Naive B cell (primary cell): ENCODE measurements around the gene STK24. TPM values are rescaled to one million over a fixed set of nuclear protein-coding genes. Genes with fewer than 3 reads are reported as not detected.

Experiments
- ATAC-seq, 2 donors: fragments of 150-1000 bp; cut with Tn5 transposase; 2 replicates each; pipeline ENCODE4 v1.10.0; 2021; ENCODE audit warnings: low read depth in 2 of 2, mild to moderate bottlenecking in 2 of 2, moderate library complexity in 2 of 2
- DNase-seq: peaks from one replicate; pipeline ENCODE4 v3.0.0; 2022
- H3K27ac Mint-ChIP-seq, 6 donors: one replicate each; pipeline ENCODE4 v1.8.0; 2020 to 2022; ENCODE audit warnings: mild to moderate bottlenecking in 6 of 6, mixed read lengths in 6 of 6, moderate library complexity in 5 of 6, inconsistent platforms in 2 of 6
- H3K27me3 Mint-ChIP-seq, 3 donors: one replicate each; pipeline ENCODE4 v1.8.0; 2021 to 2022; ENCODE audit warnings: mixed read lengths in 3 of 3, mild to moderate bottlenecking in 1 of 3
- H3K36me3 Mint-ChIP-seq, 2 donors: one replicate each; pipeline ENCODE4 v1.8.0; 2020 to 2022; ENCODE audit warnings: mixed read lengths in 2 of 2, inconsistent platforms in 1 of 2, mild to moderate bottlenecking in 1 of 2
- H3K4me1 Mint-ChIP-seq, 3 donors: one replicate each; pipeline ENCODE4 v1.8.0; 2020 to 2022; ENCODE audit warnings: mixed read lengths in 3 of 3, inconsistent platforms in 1 of 3, mild to moderate bottlenecking in 1 of 3, moderate library complexity in 1 of 3
- H3K4me3 Mint-ChIP-seq, 8 donors: one replicate each; pipeline ENCODE4 v1.8.0; 2020 to 2022; ENCODE audit warnings: mild to moderate bottlenecking in 8 of 8, mixed read lengths in 8 of 8, moderate library complexity in 8 of 8, inconsistent platforms in 2 of 8
- H3K9me3 Mint-ChIP-seq, 7 donors: one replicate each; pipeline ENCODE4 v1.8.0; 2020 to 2022; ENCODE audit warnings: mixed read lengths in 7 of 7, mild to moderate bottlenecking in 5 of 7, inconsistent platforms in 2 of 7, moderate library complexity in 1 of 7
- polyA plus RNA-seq, 6 donors: library from polyadenylated mRNA; unstranded; fragments of 300-500 nt; fragmentation: Illumina TruSeq; gene quantifications; one replicate each; pipeline ENCODE4 v1.2.3, GENCODE V29; 2021; ENCODE audit warnings: low read depth in 6 of 6

STK24 gene
- polyA plus RNA-seq, 6 donors from 2014 or later, result 30.2 to 63.1 (median 37.2) TPM

DNA sequence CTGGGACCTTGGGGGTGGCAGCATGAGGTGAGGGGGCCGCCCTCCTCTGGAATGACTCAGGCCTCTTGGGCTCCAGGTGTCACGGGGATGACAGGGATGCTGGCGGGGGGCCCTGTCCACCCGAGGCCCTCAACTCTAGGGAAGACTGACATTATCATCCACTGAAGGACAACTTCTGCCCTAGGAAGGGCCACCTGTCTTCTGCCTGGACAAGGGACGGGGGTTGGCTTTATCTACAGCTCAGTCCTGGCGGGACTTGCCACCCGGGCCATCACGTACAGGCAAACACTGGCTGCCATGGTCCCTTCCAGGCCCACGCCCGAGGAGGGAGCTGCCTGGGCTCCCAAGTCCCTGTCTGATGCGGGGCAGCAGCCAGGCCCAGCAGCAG lies 130.7 kb downstream of the STK24 start:
- Mint-ChIP-seq H3K36me3 (peaks cover 0 to 10% of the 10 kb centered on the region in 2 donors), H3K4me3 (no peak overlapping the region), H3K4me1 (peaks cover 13 to 34% (median 13%) of the 10 kb centered on the region in 3 donors), H3K9me3 (no peaks in the 10 kb centered on the region), H3K27ac (peak overlapping the region in 3 of 6 donors; percentile 47 to 90 (median 83)), H3K27me3 (no peaks in the 10 kb centered on the region)
- no peak for DNase-seq
- no peak for ATAC-seq

DNA sequence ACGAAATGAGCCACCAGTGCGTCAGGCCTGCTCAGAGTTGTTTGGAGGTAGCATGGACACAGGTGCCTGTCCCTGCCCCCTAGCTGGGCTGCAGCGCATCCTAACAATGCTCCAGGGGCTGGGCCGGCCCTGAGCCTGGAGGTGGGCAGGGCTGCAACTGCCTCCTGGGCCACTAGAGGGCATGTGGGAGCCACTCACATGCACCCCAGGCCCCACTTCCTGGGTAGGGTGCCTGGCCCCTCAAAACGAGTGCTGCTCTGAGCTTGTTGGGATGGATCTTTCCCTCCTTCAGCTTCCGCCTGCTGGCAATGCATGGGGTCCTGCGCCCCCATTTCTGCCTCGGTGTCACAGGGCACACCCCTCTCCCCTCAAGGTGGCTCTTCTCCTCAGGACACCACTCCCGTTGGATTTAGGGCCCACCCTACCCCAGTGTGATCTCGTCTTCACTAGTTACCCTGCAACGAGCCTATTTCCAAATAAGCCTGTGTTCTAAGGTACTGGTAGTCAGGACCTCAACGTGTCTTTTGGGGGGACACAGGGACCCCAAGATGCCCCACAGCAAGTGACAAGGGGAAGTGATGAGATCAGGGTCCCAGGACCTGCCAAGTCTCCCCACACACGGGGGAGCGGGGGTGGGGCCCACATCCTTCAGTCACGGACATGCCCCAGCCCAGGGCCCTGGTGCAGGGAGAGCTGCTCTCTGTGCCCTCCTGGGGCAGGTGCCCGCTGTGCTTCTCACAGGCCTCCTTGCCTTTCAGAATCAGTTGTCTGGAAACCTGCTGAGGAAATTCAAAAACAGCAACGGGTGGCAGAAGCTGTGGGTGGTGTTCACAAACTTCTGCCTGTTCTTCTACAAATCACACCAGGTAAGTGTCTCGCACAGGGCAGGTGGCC lies 131.3 kb downstream of the STK24 start:
- no peaks in the 10 kb centered on the region for H3K9me3 Mint-ChIP-seq

DNA sequence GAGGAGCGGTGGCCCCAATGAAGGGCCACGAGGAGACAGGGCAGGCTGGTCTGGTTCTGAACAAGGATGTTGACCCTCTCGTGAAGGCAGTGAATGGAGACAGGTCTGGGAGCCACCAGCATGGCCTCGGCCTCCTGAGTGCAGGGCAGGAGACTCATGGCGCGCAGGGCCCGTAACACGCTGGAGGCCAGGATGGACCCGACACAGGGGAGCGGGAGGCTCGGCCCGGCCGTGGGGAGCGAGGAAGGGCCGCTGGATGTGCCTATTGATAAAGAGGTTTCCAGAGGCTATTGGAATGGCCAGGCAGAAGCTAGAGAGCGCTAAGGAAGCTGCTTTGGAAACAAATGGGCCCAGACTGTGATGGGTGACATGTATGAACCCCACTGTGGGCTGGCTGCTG lies 132.5 kb downstream of the STK24 start:
- H3K4me3 Mint-ChIP-seq, result no peak overlapping the region
- no peaks in the 10 kb centered on the region for H3K27me3 Mint-ChIP-seq
- H3K4me1 Mint-ChIP-seq, result peaks cover 12 to 34% (median 13%) of the 10 kb centered on the region in 3 donors

More for the DNA sequence above, 131.3 kb downstream of the STK24 start:
- Mint-ChIP-seq H3K36me3 (peaks cover 0 to 9% of the 10 kb centered on the region in 2 donors), H3K27me3 (no peaks in the 10 kb centered on the region), H3K27ac (peak overlapping the region; percentile 27 to 90 (median 85)), H3K4me3 (peak overlapping the region in 6 of 8 donors; percentile 24 to 42 (median 38)), H3K4me1 (peaks cover 12 to 34% (median 13%) of the 10 kb centered on the region in 3 donors)
- DNase-seq (peak; percentile 70), ATAC-seq (peak; percentile 93)

DNA sequence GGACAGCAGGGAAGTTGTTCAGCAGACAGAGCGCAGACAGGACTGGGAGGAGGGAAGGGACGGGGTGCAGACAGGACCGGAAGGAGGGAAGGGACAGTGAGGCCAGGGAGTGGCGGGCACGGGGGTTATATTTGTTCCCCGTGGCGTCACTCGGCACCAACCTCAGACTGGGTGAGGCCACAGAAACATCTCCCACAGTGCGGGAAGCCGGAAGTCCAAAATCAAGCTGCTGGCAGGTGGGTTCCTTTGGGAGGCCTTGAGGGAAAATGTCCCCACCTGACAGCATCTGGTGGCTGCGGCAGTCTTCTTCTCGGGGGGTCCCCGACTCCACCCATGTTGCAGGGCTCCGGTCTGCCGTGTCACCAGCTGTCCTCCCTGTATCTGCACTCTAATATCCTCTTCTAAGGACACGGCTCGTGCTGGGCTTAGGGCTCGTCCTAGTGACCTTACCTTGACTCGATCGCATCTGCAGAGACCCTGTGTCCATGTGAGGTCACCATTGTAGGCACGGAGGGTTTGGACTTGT lies 133.0 kb downstream of the STK24 start:
- peak overlapping the region in 3 of 6 donors; percentile 37 to 79 (median 66) for H3K27ac Mint-ChIP-seq
- no peak overlapping the region for H3K4me3 Mint-ChIP-seq
- peaks cover 0 to 9% of the 10 kb centered on the region in 2 donors for H3K36me3 Mint-ChIP-seq
- H3K9me3 Mint-ChIP-seq, result no peaks in the 10 kb centered on the region
- no peak for ATAC-seq
- no peaks in the 10 kb centered on the region for H3K27me3 Mint-ChIP-seq
- no peak for DNase-seq
- peaks cover 12 to 34% (median 13%) of the 10 kb centered on the region in 3 donors for H3K4me1 Mint-ChIP-seq

More for the DNA sequence above, 132.5 kb downstream of the STK24 start:
- Mint-ChIP-seq H3K36me3 (peaks cover 0 to 9% of the 10 kb centered on the region in 2 donors), H3K27ac (peak overlapping the region in 3 of 6 donors; percentile 66 to 83 (median 79)), H3K9me3 (no peaks in the 10 kb centered on the region)
- no peak for DNase-seq
- no peak for ATAC-seq

DNA sequence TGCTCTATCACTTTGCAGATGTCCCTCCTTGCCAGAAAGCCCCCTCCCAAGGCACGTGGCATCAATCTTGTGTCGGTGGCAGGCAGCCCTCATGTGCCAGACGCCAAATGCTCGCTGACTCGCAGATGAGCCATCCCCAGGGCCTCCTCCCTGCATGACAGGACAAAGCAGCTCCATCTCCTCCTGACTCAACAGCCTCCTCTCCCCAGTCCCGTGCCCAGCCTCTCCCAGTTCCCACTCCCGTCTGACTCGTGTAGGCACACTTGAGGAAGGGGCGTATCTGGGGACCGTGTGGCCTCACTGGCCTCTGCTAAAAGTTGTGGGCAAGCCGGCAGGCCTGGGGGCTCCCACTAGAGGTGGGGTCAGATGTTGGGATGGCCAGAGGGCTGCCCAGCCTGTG lies 133.6 kb downstream of the STK24 start:
- no peaks in the 10 kb centered on the region for H3K27me3 Mint-ChIP-seq
- H3K36me3 Mint-ChIP-seq, result peaks cover 0 to 9% of the 10 kb centered on the region in 2 donors
- H3K4me1 Mint-ChIP-seq, result peaks cover 12 to 34% (median 13%) of the 10 kb centered on the region in 3 donors
- DNase-seq, result no peak
- no peak overlapping the region for H3K4me3 Mint-ChIP-seq
- H3K9me3 Mint-ChIP-seq, result no peaks in the 10 kb centered on the region
- ATAC-seq, result no peak
- peak overlapping the region in 1 of 6 donors; percentile 47 for H3K27ac Mint-ChIP-seq

DNA sequence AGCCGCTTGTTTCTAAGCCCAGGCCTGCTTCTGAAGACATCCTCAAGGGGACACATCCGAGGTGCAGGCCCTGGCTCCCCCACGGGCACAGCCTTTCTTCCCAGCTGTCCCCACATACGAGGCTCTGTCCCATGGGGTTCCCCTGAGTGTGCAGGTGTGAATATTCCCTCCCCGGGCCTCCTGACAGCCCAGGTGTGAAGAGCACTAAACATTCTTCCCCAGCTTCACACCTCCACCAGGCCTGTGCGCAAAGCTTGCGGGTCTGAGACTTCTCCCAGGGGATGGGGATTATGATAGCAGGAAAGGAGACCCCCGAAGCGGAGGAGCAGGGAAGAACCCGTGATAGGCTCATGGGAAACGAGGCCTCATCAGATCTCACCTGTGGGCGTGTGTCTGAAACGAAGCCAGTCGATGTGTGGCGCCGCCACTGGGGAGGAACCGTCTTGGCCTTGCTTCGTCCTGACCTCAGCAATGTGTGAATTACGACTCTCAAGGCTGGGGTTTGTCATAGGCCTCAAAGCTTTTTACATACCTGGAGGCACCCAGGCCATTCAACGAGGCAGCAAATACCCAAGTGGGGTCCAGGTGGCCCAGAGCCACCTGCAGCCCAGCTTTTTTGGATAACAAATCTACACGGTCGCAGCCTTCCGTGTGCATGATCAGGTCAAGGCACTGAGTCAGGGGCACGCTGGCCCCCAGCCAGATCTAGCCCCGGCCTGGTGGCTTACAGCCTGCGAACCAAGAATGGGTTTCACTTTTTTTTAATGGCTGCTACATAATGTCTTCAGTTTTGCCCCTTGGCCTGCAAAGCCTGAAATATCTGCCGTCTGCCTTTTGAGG lies 134.3 kb downstream of the STK24 start:
- Mint-ChIP-seq H3K9me3 (no peaks in the 10 kb centered on the region), H3K4me3 (no peak overlapping the region), H3K4me1 (peaks cover 12 to 33% (median 12%) of the 10 kb centered on the region in 3 donors), H3K27me3 (peaks cover 0 to 3% (median 0%) of the 10 kb centered on the region in 3 donors), H3K36me3 (peaks cover 0 to 5% of the 10 kb centered on the region in 2 donors), H3K27ac (peak overlapping the region in 1 of 6 donors; percentile 33)
- DNase-seq (no peak), ATAC-seq (no peak)

DNA sequence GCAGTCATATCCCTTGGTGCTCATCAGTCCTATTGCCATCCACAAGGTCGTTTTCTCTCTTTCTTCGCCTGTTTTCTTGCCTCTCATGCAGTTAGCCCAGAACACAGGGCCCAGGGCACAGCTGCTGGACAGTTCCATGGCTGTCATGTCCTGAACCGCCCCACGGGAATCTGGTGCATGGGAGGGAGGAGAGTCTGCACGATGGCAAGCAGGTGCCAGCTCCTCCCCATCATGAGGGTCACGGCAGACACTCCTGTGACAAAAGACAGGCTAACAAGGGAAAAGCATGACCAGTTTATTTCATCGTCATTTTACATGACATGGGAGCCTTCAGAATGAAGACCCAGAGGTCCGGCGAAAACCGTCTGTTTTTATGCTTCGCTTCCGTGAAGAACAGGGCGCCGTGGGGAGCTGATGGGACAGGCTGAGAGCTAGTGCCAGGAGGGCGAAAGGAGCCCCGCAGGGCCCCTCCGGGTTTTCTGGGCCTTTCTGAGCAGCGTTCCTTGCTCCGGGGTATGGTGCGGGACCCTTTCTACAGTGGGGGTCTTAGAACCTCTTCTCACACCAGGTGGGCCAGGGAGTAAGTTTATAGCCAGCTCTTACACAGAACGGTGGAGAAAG lies 135.7 kb downstream of the STK24 start:
- no peak for ATAC-seq
- H3K27me3 Mint-ChIP-seq, result peaks cover 0 to 15% (median 7%) of the 10 kb centered on the region in 3 donors

DNA sequence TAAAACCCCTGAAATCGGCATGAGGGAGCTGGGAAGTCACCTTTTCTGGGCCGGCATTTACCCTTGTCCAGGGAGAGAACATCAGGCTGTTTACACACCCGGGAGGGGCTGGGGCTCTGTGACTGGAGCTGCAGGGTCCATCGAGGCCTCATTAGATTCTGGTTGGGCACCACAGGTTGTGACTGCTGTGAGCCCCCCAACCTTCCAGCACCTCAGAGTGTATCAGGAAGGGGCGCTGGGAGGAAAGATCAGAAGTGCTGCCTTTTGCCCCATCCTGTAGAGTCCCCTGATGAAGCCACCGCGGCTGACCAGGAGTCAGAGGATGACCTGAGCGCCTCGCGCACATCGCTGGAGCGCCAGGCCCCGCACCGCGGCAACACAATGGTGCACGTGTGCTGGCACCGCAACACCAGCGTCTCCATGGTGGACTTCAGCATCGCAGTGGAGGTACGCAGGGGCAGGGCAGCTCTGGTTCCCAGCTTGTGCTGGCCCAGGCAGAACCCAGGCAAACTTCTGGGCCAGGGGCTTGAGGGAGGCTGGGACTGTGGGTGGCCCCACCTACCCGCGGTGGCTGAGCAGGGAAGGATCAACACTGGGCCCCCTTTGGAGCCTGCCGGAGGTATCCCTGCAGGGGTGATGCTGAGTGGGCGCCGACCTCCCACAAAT lies 136.4 kb downstream of the STK24 start:
- Mint-ChIP-seq H3K4me3 (no peak overlapping the region), H3K36me3 (no peaks in the 10 kb centered on the region), H3K9me3 (no peaks in the 10 kb centered on the region), H3K4me1 (peaks cover 4 to 16% (median 7%) of the 10 kb centered on the region in 3 donors), H3K27me3 (peaks cover 2 to 18% (median 12%) of the 10 kb centered on the region in 3 donors), H3K27ac (peak overlapping the region in 2 of 6 donors; percentile 12 to 20)
- DNase-seq, result no peak
- ATAC-seq, result no peak

More for the DNA sequence above, 135.7 kb downstream of the STK24 start:
- no peaks in the 10 kb centered on the region for H3K9me3 Mint-ChIP-seq
- no peak for DNase-seq
- no peaks in the 10 kb centered on the region for H3K36me3 Mint-ChIP-seq
- H3K4me1 Mint-ChIP-seq, result peaks cover 6 to 21% (median 8%) of the 10 kb centered on the region in 3 donors
- peak overlapping the region in 1 of 6 donors; percentile 66 for H3K27ac Mint-ChIP-seq
- peak overlapping the region in 2 of 8 donors; percentile 32 to 67 for H3K4me3 Mint-ChIP-seq

DNA sequence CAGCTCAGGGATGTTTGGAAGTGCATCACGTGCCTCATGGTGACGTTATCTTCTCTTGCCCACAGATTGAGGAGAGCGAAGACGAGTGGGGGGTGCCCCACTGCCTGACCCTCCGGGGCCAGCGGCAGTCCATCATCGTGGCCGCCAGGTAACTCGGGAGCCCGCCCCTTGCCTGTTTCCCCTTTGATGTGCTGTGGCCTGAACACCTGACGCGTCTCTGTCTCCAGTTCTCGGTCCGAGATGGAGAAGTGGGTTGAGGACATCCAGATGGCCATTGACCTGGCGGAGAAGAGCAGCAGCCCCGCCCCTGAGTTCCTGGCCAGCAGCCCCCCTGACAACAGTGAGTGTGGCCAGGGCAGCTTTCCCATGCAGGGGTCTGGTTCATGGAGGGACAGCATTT lies 137.0 kb downstream of the STK24 start:
- Mint-ChIP-seq H3K4me1 (peaks cover 0 to 10% (median 4%) of the 10 kb centered on the region in 3 donors), H3K27me3 (peaks cover 8 to 21% (median 13%) of the 10 kb centered on the region in 3 donors), H3K36me3 (no peaks in the 10 kb centered on the region), H3K9me3 (no peaks in the 10 kb centered on the region), H3K4me3 (no peak overlapping the region), H3K27ac (no peak overlapping the region)
- ATAC-seq, result no peak
- no peak for DNase-seq

DNA sequence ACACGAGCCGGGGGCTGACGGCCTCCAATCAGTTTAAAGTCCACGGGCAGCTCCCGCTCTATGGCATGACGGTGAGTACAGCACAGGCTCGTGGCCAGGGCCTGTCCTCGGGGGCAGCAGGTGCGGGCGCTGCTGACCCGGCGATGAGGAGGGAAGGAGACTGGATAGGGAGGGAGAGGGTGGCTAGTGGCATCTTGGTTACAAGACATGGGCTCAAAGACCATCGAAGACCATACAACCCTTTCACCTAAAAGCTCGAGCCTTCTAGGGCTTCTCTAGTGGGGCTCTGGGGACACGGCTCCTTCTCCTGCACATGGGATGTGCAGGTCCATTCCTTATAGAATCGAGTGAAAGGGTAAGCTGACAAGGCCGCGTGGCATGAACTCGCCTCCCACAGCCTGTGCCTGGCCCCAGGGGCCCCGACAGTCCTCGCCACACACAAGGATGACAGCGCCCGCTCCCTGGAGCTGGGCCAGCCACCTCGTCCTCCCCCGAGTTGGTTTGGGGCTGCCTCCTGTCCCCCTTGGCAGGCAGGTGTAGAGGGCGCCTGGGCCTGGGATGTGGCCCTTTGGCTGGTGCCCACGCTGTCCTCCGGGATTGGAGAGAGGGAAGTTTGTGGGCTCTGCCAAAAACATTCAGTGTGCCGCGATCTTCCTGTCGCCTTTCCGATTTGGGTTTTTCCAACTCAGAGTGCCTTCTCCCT lies 137.6 kb downstream of the STK24 start:
- DNase-seq (no peak), ATAC-seq (no peak)
- H3K27ac Mint-ChIP-seq, result no peak overlapping the region
- H3K9me3 Mint-ChIP-seq, result no peaks in the 10 kb centered on the region
- peaks cover 8 to 21% (median 13%) of the 10 kb centered on the region in 3 donors for H3K27me3 Mint-ChIP-seq
- no peak overlapping the region for H3K4me3 Mint-ChIP-seq
- H3K36me3 Mint-ChIP-seq, result no peaks in the 10 kb centered on the region
- H3K4me1 Mint-ChIP-seq, result peaks cover 0 to 3% (median 3%) of the 10 kb centered on the region in 3 donors

DNA sequence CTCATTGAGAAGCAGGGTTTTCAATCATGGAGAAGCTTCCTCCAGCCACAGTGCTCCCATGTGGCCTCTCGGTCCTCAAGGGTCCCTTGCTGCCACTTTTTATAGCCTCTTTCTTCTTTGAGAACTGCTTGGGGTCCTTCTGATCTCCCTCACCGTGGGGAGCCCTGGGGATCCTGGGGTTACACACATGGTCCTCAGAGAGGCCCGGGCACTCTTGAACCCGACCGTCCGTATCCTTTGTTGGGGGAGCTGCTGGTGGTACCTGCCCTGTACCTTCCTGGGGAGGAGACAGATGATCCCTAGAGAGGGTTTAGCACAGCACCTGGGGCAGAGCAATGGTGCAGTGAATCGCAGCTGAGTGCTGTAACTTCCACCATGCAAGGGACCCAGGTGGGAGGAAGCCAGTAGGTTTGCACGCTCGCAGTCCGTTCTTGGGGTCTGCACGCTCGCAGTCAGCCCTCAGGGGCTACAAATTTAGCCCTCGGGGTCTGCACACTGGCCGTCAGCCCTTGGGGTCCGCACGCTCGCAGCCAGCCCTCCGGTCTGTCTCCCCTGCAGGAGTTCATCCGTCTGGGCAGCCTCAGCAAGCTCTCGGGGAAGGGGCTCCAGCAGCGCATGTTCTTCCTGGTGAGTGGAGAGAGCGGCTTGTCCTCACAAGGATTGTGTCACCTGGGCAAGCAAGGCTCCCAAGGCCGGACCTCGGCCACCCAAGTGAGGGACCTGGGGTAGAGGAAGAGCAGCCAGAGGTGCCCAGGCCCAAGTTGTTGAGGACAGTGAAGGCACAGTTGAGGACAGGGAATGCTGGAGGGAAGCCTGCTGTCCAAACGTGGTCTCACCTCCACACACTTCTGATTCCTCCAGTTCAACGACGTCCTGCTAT lies 138.4 kb downstream of the STK24 start:
- H3K4me3 Mint-ChIP-seq, result no peak overlapping the region
- no peaks in the 10 kb centered on the region for H3K9me3 Mint-ChIP-seq
- H3K36me3 Mint-ChIP-seq, result no peaks in the 10 kb centered on the region
- H3K4me1 Mint-ChIP-seq, result no peaks in the 10 kb centered on the region
- H3K27ac Mint-ChIP-seq, result peak overlapping the region in 1 of 6 donors; percentile 32
- ATAC-seq (no peak), DNase-seq (no peak)
- peaks cover 8 to 21% (median 13%) of the 10 kb centered on the region in 3 donors for H3K27me3 Mint-ChIP-seq
